HCT116 (cell line): ENCODE measurements around the gene PREB. TPM values are rescaled to one million over a fixed set of nuclear protein-coding genes. Genes with fewer than 3 reads are reported as not detected.

Source experiments
- ATAC-seq: fragments of 200-7000 bp; cut with Tn5 transposase; 2 replicates; pipeline ENCODE4 v1.9.1; 2020; ENCODE audit warnings: mild to moderate bottlenecking, moderate library complexity
- BruUV-seq: library from RNA; stranded (reverse); fragments of 400-500 nt; replicated peaks from 2 replicates; lab custom pipeline; 2021; lab: Mats Ljungman, UMichigan
- CTCF ChIA-PET: fragments of 300-600 bp; sonication (Branson Sonifier 250); formaldehyde crosslinking; loops from one replicate; lab custom pipeline; 2021; ENCODE audit warnings: antibody characterized with exemption; lab: Charles Lee
- POLR2A ChIA-PET: fragments of 300-600, 350-600 bp; sonication (Branson Sonifier 250); formaldehyde crosslinking; loops from one replicate; lab custom pipeline; 2021; ENCODE audit warnings: antibody characterized with exemption; lab: Charles Lee
- RAD21 ChIA-PET, 2 experiments: fragments of 300-600 bp; sonication (Branson Sonifier 250); formaldehyde crosslinking; loops; one replicate each; lab custom pipeline; 2023; ENCODE audit warnings: low total read pairs in 2 of 2; ENCODE audit not compliant: uncharacterized antibody in 2 of 2, unreplicated experiment in 2 of 2, low non-redundant PET in 1 of 2; lab: Charles Lee
- DNase-seq: peaks from one replicate; pipeline ENCODE4 v3.0.0-alpha.2; 2010; ENCODE audit warnings: low read depth, low spot score
- H2AFZ ChIP-seq: fragments of 200-600 bp; shearing (Covaris generic), sonication (generic); 2 replicates; pipeline ENCODE4 v1.6.1; 2017; ENCODE audit warnings: low read depth, mixed run types, mixed read lengths, antibody characterized with exemption, low read length; ENCODE audit not compliant: poor library complexity, severe bottlenecking
- H3K27ac ChIP-seq: 2 replicates; pipeline ENCODE4 v1.5.1; 2012; ENCODE audit warnings: low read depth, low read length
- H3K27me3 ChIP-seq: fragments of 200-600 bp; sonication (generic); 2 replicates; pipeline ENCODE4 v1.6.1; 2016; ENCODE audit warnings: mixed run types, low read length, mixed read lengths; ENCODE audit not compliant: insufficient read depth
- H3K36me3 ChIP-seq, 2 experiments: fragments of 200-500 bp in 1 of 2; fragments of 200-600 bp in 1 of 2; sonication (Bioruptor generic) in 1 of 2; sonication (generic) in 1 of 2; 2 replicates each; pipeline versions ENCODE4 v1.5.1 to v1.6.1; 2014 to 2016; ENCODE audit warnings: low read length in 2 of 2, inconsistent platforms in 1 of 2, mixed read lengths in 1 of 2, mixed run types in 1 of 2; ENCODE audit not compliant: insufficient read depth in 2 of 2, control insufficient read depth in 1 of 2
- H3K4me1 ChIP-seq, 2 experiments: fragments of 200-600 bp in 1 of 2; sonication (generic) in 1 of 2; 2 replicates each; pipeline versions ENCODE4 v1.5.1 to v1.6.1; 2012 to 2017; ENCODE audit warnings: low read length in 2 of 2, inconsistent platforms in 1 of 2, mild to moderate bottlenecking in 1 of 2, mixed read lengths in 1 of 2, mixed run types in 1 of 2, moderate library complexity in 1 of 2; ENCODE audit not compliant: insufficient read depth in 2 of 2, control insufficient read depth in 1 of 2
- H3K4me2 ChIP-seq: fragments of 200-600 bp; sonication (generic); 2 replicates; pipeline ENCODE4 v1.6.1; 2017; ENCODE audit warnings: mixed run types, low read length, mixed read lengths
- H3K4me3 ChIP-seq, 2 experiments: fragments of 200-600 bp in 1 of 2; sonication (generic) in 1 of 2; replicated peaks in 1 of 2; 2 replicates each; pipeline ENCODE4 v1.5.1; 2011 to 2016; ENCODE audit warnings: low read length in 2 of 2, control low read depth in 1 of 2, low read depth in 1 of 2, mild to moderate bottlenecking in 1 of 2, mixed read lengths in 1 of 2, mixed run types in 1 of 2
- H3K79me2 ChIP-seq: fragments of 200-600 bp; sonication (generic); 2 replicates; pipeline ENCODE4 v1.6.1; 2017; ENCODE audit warnings: mild to moderate bottlenecking, mixed run types, low read length, moderate library complexity, mixed read lengths; ENCODE audit not compliant: insufficient read depth
- H3K9ac ChIP-seq: fragments of 200-600 bp; sonication (generic); 2 replicates; pipeline ENCODE4 v1.6.1; 2016; ENCODE audit warnings: low read length, mixed read lengths
- H3K9me2 ChIP-seq: fragments of 200-600 bp; sonication (generic), shearing (Covaris generic); 2 replicates; pipeline ENCODE4 v1.6.1; 2017; ENCODE audit warnings: mixed run types, mild to moderate bottlenecking, moderate library complexity; ENCODE audit not compliant: insufficient read depth
- H3K9me3 ChIP-seq, 2 experiments: fragments of 200-500 bp in 1 of 2; fragments of 200-600 bp in 1 of 2; sonication (Bioruptor generic) in 1 of 2; sonication (generic) in 1 of 2; 2 replicates each; pipeline ENCODE4 v1.6.1; 2014 to 2017; ENCODE audit warnings: low read length in 2 of 2, mixed read lengths in 2 of 2, inconsistent platforms in 1 of 2, low read depth in 1 of 2, mild to moderate bottlenecking in 1 of 2, mixed run types in 1 of 2, moderate library complexity in 1 of 2; ENCODE audit not compliant: control insufficient read depth in 1 of 2, insufficient read depth in 1 of 2
- H4K20me1 ChIP-seq: fragments of 200-600 bp; sonication (generic), shearing (Covaris generic); 2 replicates; pipeline ENCODE4 v1.6.1; 2017; ENCODE audit warnings: mixed run types, mild to moderate bottlenecking, moderate library complexity; ENCODE audit not compliant: insufficient read depth
- CBX3 ChIP-seq: IDR thresholded peaks from 2 replicates; pipeline ENCODE4 v1.6.1; 2012; ENCODE audit warnings: low read depth
- CEBPB ChIP-seq: IDR thresholded peaks from 2 replicates; pipeline ENCODE4 v1.6.1; 2012; ENCODE audit warnings: low read depth
- ELF1 ChIP-seq: IDR thresholded peaks from 2 replicates; pipeline ENCODE4 v1.6.1; 2012; ENCODE audit warnings: low read depth, borderline replicate concordance
- EZH2 ChIP-seq: fragments of 200-600 bp; sonication (generic); IDR thresholded peaks from 2 replicates; pipeline ENCODE4 v1.6.1; 2017; ENCODE audit warnings: antibody characterized with exemption, mixed run types
- EZH2phosphoT487 ChIP-seq: fragments of 200-600 bp; IDR thresholded peaks from 2 replicates; pipeline ENCODE4 v1.6.1; 2018; ENCODE audit warnings: antibody characterized with exemption, borderline replicate concordance
- JUND ChIP-seq: IDR thresholded peaks from 2 replicates; pipeline ENCODE4 v1.6.1; 2012
- POLR2AphosphoS5 ChIP-seq: IDR thresholded peaks from 2 replicates; pipeline ENCODE4 v1.6.1; 2011; ENCODE audit warnings: mild to moderate bottlenecking, low read depth, low read length, moderate library complexity
- RAD21 ChIP-seq: IDR thresholded peaks from 2 replicates; pipeline ENCODE4 v1.6.1; 2012; ENCODE audit warnings: low read depth, mild to moderate bottlenecking
- SIN3A ChIP-seq: IDR thresholded peaks from 2 replicates; pipeline ENCODE4 v1.6.1; 2012; ENCODE audit warnings: low read depth
- SP1 ChIP-seq: IDR thresholded peaks from 2 replicates; pipeline ENCODE4 v1.6.1; 2012; ENCODE audit warnings: low read depth
- SRF ChIP-seq: IDR thresholded peaks from 2 replicates; pipeline ENCODE4 v1.6.1; 2012; ENCODE audit warnings: low read depth
- ZFX ChIP-seq: fragments of 450-650 bp; IDR thresholded peaks from 2 replicates; pipeline ENCODE4 v1.6.1; 2017
- intact Hi-C: fragments of 100-400 bp; cut with micrococcal nuclease; formaldehyde crosslinking; loops from 2 replicates; pipeline ENCODE4 v1.10.0; 2022
- total RNA-seq: library from RNA; stranded (reverse); gene quantifications from one replicate; pipeline ENCODE4 v1.2.1, GENCODE V29; 2021; ENCODE audit not compliant: unreplicated experiment
- TF ChIP-seq, protein P1 (sequence below), 3 experiments: fragments of 200-600 bp in 1 of 3; sonication (generic) in 1 of 3; IDR thresholded peaks in 2 of 3; conservative IDR thresholded peaks in 1 of 3; 2 replicates each; pipeline ENCODE4 v1.5.1; 2012 to 2017; ENCODE audit warnings: low read depth in 2 of 3, low read length in 2 of 3, antibody characterized with exemption in 1 of 3, borderline replicate concordance in 1 of 3, control low read depth in 1 of 3, mild to moderate bottlenecking in 1 of 3, mixed read lengths in 1 of 3, mixed run types in 1 of 3, moderate library complexity in 1 of 3; ENCODE audit not compliant: insufficient read depth in 1 of 3
- TF ChIP-seq, protein P2 (sequence below): IDR thresholded peaks from 2 replicates; pipeline ENCODE4 v1.6.1; 2012

PREB gene
- total RNA-seq, 1 experiment from 2014 or later: 54.2 TPM

DNA sequence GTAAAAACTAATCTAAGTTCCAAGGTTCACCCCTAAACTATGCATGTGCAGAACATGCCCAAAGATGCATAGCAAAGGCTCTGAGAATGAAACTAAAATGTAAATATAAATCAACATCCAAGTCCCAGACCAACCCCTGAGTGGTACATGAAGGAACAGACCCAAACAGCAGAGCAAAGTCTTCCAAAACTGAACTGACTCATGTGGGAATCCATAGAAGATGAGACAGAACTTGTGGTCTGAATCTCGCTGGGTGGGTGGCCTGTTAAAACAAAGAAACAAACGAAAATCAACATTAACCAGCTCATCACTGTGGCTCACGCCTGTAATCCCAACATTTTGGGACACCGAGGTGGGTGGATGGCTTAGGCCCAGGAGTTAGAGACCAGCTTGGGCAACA, 47.9 kb upstream of the PREB start:
- no peaks in the 10 kb centered on the region for H4K20me1 ChIP-seq
- intact Hi-C loops: no loop called here
- no peaks in the 10 kb centered on the region for H3K9me2 ChIP-seq
- no peak for ATAC-seq
- no peak overlapping the region for H3K4me3 ChIP-seq
- no peaks in the 10 kb centered on the region for H3K9me3 ChIP-seq
- peaks cover 7% of the 10 kb centered on the region; the same call in 1 of the 2 replicates for H3K27me3 ChIP-seq
- ChIA-PET RAD21 (no interaction called here), POLR2A (no interaction called here), CTCF (no interaction called here)
- no peak for TF ChIP-seq EZH2
- no peak for TF ChIP-seq JUND
- TF ChIP-seq CBX3: no peak
- no peak for TF ChIP-seq ZFX
- TF ChIP-seq, protein P1, sequence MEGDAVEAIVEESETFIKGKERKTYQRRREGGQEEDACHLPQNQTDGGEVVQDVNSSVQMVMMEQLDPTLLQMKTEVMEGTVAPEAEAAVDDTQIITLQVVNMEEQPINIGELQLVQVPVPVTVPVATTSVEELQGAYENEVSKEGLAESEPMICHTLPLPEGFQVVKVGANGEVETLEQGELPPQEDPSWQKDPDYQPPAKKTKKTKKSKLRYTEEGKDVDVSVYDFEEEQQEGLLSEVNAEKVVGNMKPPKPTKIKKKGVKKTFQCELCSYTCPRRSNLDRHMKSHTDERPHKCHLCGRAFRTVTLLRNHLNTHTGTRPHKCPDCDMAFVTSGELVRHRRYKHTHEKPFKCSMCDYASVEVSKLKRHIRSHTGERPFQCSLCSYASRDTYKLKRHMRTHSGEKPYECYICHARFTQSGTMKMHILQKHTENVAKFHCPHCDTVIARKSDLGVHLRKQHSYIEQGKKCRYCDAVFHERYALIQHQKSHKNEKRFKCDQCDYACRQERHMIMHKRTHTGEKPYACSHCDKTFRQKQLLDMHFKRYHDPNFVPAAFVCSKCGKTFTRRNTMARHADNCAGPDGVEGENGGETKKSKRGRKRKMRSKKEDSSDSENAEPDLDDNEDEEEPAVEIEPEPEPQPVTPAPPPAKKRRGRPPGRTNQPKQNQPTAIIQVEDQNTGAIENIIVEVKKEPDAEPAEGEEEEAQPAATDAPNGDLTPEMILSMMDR (IDR thresholded peaks at IDR 0.05 in 2 of 3, conservative IDR thresholded peaks at IDR 0.05 in 1 of 3; ENCODE audit: borderline replicate concordance in 1 of 3, insufficient read depth in 1 of 3, low read depth in 2 of 3, low read length in 2 of 3): no peak
- TF ChIP-seq SIN3A: no peak
- TF ChIP-seq RAD21: no peak
- no peak for TF ChIP-seq POLR2AphosphoS5
- TF ChIP-seq SP1: no peak
- no peak for TF ChIP-seq CEBPB
- no peak for TF ChIP-seq EZH2phosphoT487
- TF ChIP-seq ELF1: no peak
- TF ChIP-seq, protein P2, sequence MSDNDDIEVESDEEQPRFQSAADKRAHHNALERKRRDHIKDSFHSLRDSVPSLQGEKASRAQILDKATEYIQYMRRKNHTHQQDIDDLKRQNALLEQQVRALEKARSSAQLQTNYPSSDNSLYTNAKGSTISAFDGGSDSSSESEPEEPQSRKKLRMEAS: no peak
- TF ChIP-seq SRF: no peak
- no peaks in the 10 kb centered on the region for H3K79me2 ChIP-seq
- no peak for DNase-seq
- H3K9ac ChIP-seq: no peak overlapping the region
- no peak overlapping the region for H3K4me2 ChIP-seq
- no peaks in the 10 kb centered on the region for H3K36me3 ChIP-seq
- no TSS peak for BruUV-seq
- H3K4me1 ChIP-seq: no peaks in the 10 kb centered on the region
- H2AFZ ChIP-seq: no peak overlapping the region
- no peak overlapping the region for H3K27ac ChIP-seq
